GM12878 (cell line): ENCODE measurements around the gene LRTM2. TPM values are rescaled to one million over a fixed set of nuclear protein-coding genes. Genes with fewer than 3 reads are reported as not detected.

Experiments
- ATAC-seq: fragments of 200-7000 bp; cut with Tn5 transposase; 3 replicates; pipeline ENCODE4 v1.9.1; 2020; ENCODE audit warnings: mild to moderate bottlenecking, moderate library complexity
- BruUV-seq: library from RNA; stranded (reverse); fragments of 400-500 nt; replicated peaks from 2 replicates; lab custom pipeline; 2021; lab: Mats Ljungman, UMichigan
- CTCF ChIA-PET: fragments of 300-600 bp; sonication (Branson Sonifier 250); formaldehyde crosslinking; extraction: SDS; loops from one replicate; lab custom pipeline; 2021; ENCODE audit warnings: inconsistent platforms; lab: Yijun Ruan, JAX
- POLR2A ChIA-PET: fragments of 350-600 bp; formaldehyde crosslinking; extraction: SDS; loops from one replicate; lab custom pipeline; 2021; ENCODE audit warnings: inconsistent platforms; lab: Charles Lee
- RAD21 ChIA-PET: fragments of 300-600 bp; sonication (Branson Sonifier 250); formaldehyde crosslinking; loops from one replicate; lab custom pipeline; 2023; ENCODE audit warnings: antibody characterized with exemption; ENCODE audit not compliant: unreplicated experiment; lab: Charles Lee
- SMC1A ChIA-PET: fragments of 300-600 bp; sonication (Branson Sonifier 250); formaldehyde crosslinking; loops from one replicate; lab custom pipeline; 2023; ENCODE audit not compliant: unreplicated experiment, uncharacterized antibody; lab: Charles Lee
- DNase-seq: peaks from one replicate; pipeline ENCODE4 v3.0.0-alpha.2; 2011; ENCODE audit warnings: low read depth, low spot score
- FAIRE-seq: peaks from 3 replicates; lab custom pipeline; 2011; peaks lifted over from hg19 to GRCh38; lab: Jason Lieb, UNC
- H2AFZ ChIP-seq: 2 replicates; pipeline ENCODE4 v1.6.0; 2011; ENCODE audit warnings: low read depth, low read length, control low read depth; ENCODE audit not compliant: control insufficient read depth
- H3K27ac ChIP-seq: 2 replicates; pipeline ENCODE4 v1.5.1; 2011; ENCODE audit warnings: control low read depth; ENCODE audit not compliant: control insufficient read depth, insufficient read depth
- H3K27me3 ChIP-seq, 2 experiments: replicated peaks in 1 of 2; 2 replicates each; pipeline versions ENCODE4 v1.6.0 to v1.6.1; 2011; ENCODE audit warnings: low read length in 1 of 2; ENCODE audit not compliant: control insufficient read depth in 2 of 2, insufficient read depth in 2 of 2
- H3K36me3 ChIP-seq, 2 experiments: 2 replicates each; pipeline ENCODE4 v1.5.1; 2011; ENCODE audit warnings: low read length in 1 of 2; ENCODE audit not compliant: control insufficient read depth in 2 of 2, insufficient read depth in 2 of 2
- H3K4me1 ChIP-seq: 2 replicates; pipeline ENCODE4 v1.6.1; 2011; ENCODE audit warnings: mild to moderate bottlenecking, low read length, moderate library complexity, mixed read lengths; ENCODE audit not compliant: control insufficient read depth, insufficient read depth
- H3K4me2 ChIP-seq: 2 replicates; pipeline ENCODE4 v1.6.0; 2011; ENCODE audit warnings: control low read depth; ENCODE audit not compliant: control insufficient read depth, insufficient read depth
- H3K4me3 ChIP-seq: fragments of 200-600 bp; sonication (generic); 2 replicates; pipeline ENCODE4 v1.5.1; 2016
- H3K79me2 ChIP-seq: 2 replicates; pipeline ENCODE4 v1.6.0; 2011; ENCODE audit warnings: low read length; ENCODE audit not compliant: control insufficient read depth, insufficient read depth
- H3K9ac ChIP-seq: 2 replicates; pipeline ENCODE4 v1.8.0; 2011; ENCODE audit warnings: low read length, control low read depth, mixed read lengths; ENCODE audit not compliant: control insufficient read depth, insufficient read depth
- H3K9me3 ChIP-seq: replicated peaks from 3 replicates; pipeline ENCODE4 v1.5.1; 2011; ENCODE audit warnings: mild to moderate bottlenecking, low read length; ENCODE audit not compliant: control insufficient read depth, insufficient read depth
- H4K20me1 ChIP-seq: 2 replicates; pipeline ENCODE4 v1.6.0; 2011; ENCODE audit not compliant: control insufficient read depth, insufficient read depth
- CBX3 ChIP-seq: fragments of 200-600 bp; sonication (generic); IDR thresholded peaks from 2 replicates; pipeline ENCODE4 v1.6.1; 2016; ENCODE audit warnings: low read depth, borderline replicate concordance
- CBX5 ChIP-seq: sonication (generic); IDR thresholded peaks from 2 replicates; pipeline ENCODE4 v1.6.1; 2016; ENCODE audit warnings: low read depth, moderate library complexity, mild to moderate bottlenecking, inconsistent platforms
- CHD4 ChIP-seq: fragments of 200-600 bp; sonication (generic); IDR thresholded peaks from 2 replicates; pipeline ENCODE4 v1.6.1; 2016; ENCODE audit warnings: mild to moderate bottlenecking
- EED ChIP-seq: sonication (generic); IDR thresholded peaks from 2 replicates; pipeline ENCODE4 v1.6.1; 2016; ENCODE audit warnings: antibody characterized with exemption, low read depth
- ETV6 ChIP-seq, 2 experiments: fragments of 450-650 bp in 1 of 2; IDR thresholded peaks in 1 of 2; conservative IDR thresholded peaks in 1 of 2; 2 replicates each; pipeline ENCODE4 v1.6.1; 2014; ENCODE audit warnings: antibody characterized with exemption in 1 of 2, borderline replicate concordance in 1 of 2, low read depth in 1 of 2, mild to moderate bottlenecking in 1 of 2, moderate library complexity in 1 of 2
- IKZF1 ChIP-seq: fragments of 450-650 bp; conservative IDR thresholded peaks from 2 replicates; pipeline ENCODE4 v1.6.1; 2017; ENCODE audit warnings: antibody characterized with exemption, mild to moderate bottlenecking
- IKZF2 ChIP-seq, 2 experiments: fragments of 450-650 bp; IDR thresholded peaks; 2 replicates each; pipeline ENCODE4 v1.6.1; 2017; ENCODE audit warnings: mild to moderate bottlenecking in 2 of 2, moderate library complexity in 2 of 2
- IRF3 ChIP-seq: fragments of 450-650 bp; IDR thresholded peaks from 2 replicates; pipeline ENCODE4 v1.6.1; 2014; ENCODE audit warnings: mild to moderate bottlenecking
- KAT2A ChIP-seq: conservative IDR thresholded peaks from 2 replicates; pipeline ENCODE4 v1.6.1; 2011; ENCODE audit warnings: low read depth, low read length; ENCODE audit not compliant: control insufficient read depth
- MXI1 ChIP-seq: fragments of 150-350 bp; IDR thresholded peaks from 2 replicates; pipeline ENCODE4 v1.6.1; 2011; ENCODE audit warnings: low read depth, mild to moderate bottlenecking, inconsistent platforms, low read length, improper control_type of control experiment
- SREBF1 ChIP-seq: IDR thresholded peaks from 2 replicates; pipeline ENCODE4 v1.6.1; 2012; ENCODE audit warnings: mild to moderate bottlenecking, low read length
- STAT1 ChIP-seq: fragments of 450-650 bp; conservative IDR thresholded peaks from 2 replicates; pipeline ENCODE4 v1.6.1; 2014; ENCODE audit warnings: antibody characterized with exemption, mild to moderate bottlenecking
- STAT3 ChIP-seq: IDR thresholded peaks from 2 replicates; pipeline ENCODE4 v1.6.1; 2011; ENCODE audit warnings: low read depth, low read length, improper control_type of control experiment
- TCF3 ChIP-seq: IDR thresholded peaks from 2 replicates; pipeline ENCODE4 v1.6.1; 2012; ENCODE audit warnings: low read depth, mild to moderate bottlenecking, low read length, borderline replicate concordance; ENCODE audit not compliant: insufficient read depth
- USF2 ChIP-seq: IDR thresholded peaks from 2 replicates; pipeline ENCODE4 v1.6.1; 2011; ENCODE audit warnings: low read depth, low read length, improper control_type of control experiment, borderline replicate concordance
- WRNIP1 ChIP-seq: IDR thresholded peaks from 2 replicates; pipeline ENCODE4 v1.6.1; 2011; ENCODE audit warnings: low read depth, low read length, improper control_type of control experiment, borderline replicate concordance
- ZNF207 ChIP-seq: fragments of 450-650 bp; IDR thresholded peaks from 2 replicates; pipeline ENCODE4 v1.6.1; 2014; ENCODE audit warnings: antibody characterized with exemption, mild to moderate bottlenecking, borderline replicate concordance
- ZNF384 ChIP-seq: IDR thresholded peaks from 2 replicates; pipeline ENCODE4 v1.6.1; 2012; ENCODE audit warnings: low read depth, mild to moderate bottlenecking, low read length, improper control_type of control experiment, borderline replicate concordance
- WGBS: methylation state at CpG from one replicate; pipeline ENCODE4 v1.1.6; 2016; ENCODE audit warnings: low lambda C conversion rate; ENCODE audit not compliant: insufficient replicate concordance, insufficient coverage; ENCODE audit errors: missing lambda C conversion rate; 5-methylcytosine and 5-hydroxymethylcytosine counted together
- in situ Hi-C: fragments of 300-500 bp; cut with MboI; formaldehyde crosslinking; loops from 9 replicates; pipeline ENCODE4 v1.14.3; 2018; ENCODE audit warnings: mixed read lengths
- intact Hi-C: fragments of 100-400 bp; cut with micrococcal nuclease; formaldehyde crosslinking; loops from one replicate; pipeline ENCODE4 v1.14.2; 2022; ENCODE audit not compliant: unreplicated experiment
- polyA plus RNA-seq, 11 experiments: library from polyadenylated mRNA; depleted of rRNA in 4 of 11; unstranded in 6 of 11; stranded (reverse) in 5 of 11; fragments of >200 nt; fragmentation: Nextera tagmentation in 4 of 11; fragmentation: Illumina TruSeq in 1 of 11; extraction: Ambion mirVana in 4 of 11; extraction: Trizol in 1 of 11; gene quantifications; 1 replicate in 1 of 11; 2 replicates in 10 of 11; pipeline versions ENCODE4 v1.2.1 to v1.2.3, GENCODE V29; 2011 to 2016; ENCODE audit warnings: inconsistent platforms in 2 of 11, missing spikeins in 2 of 11, low read depth in 1 of 11
- total RNA-seq, 4 experiments: library from RNA; depleted of rRNA in 3 of 4; stranded (reverse); fragments of >200 nt in 3 of 4; fragmentation: Illumina TruSeq in 1 of 4; extraction: Trizol in 1 of 4; gene quantifications; 2 replicates each; pipeline versions ENCODE4 v1.2.1 to v1.2.3, GENCODE V29; 2013 to 2021
- TF ChIP-seq, protein P1 (sequence below): IDR thresholded peaks from 2 replicates; pipeline ENCODE4 v1.6.1; 2011; ENCODE audit warnings: borderline replicate concordance, low read depth, mild to moderate bottlenecking, moderate library complexity, mixed read lengths, low read length; ENCODE audit not compliant: insufficient read depth; ENCODE audit errors: extremely low read length

Gene LRTM2
- total and polyA plus RNA-seq, 10 of the 15 experiments (the other 5 are each of a cell fraction or from before 2014, with no cell fraction given): 0.05 TPM; not detected in 9

DNA sequence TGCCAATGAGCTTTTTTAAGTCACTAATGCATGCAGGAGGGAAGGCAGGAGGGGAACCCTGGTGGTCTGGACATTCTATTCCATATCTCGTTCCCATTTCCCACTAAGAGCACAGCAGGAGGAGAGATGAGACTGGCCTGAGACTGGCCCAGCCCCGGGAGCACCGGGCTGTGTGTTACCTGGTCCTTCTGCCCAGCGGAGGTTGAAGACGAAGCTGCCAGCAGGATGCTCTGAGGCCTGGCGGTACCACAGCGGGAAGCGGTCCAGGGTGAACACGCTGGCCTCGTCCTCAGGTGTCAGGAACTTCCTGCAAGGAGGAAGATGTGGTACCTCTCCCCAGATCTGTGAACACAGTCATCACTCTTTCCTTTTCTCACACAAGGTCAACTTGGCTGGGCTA lies 23.9 kb downstream of the LRTM2 start:
- in situ Hi-C loops (no loop called here), intact Hi-C loops (no loop called here)
- no peaks in the 10 kb centered on the region for H3K4me1 ChIP-seq
- H3K9ac ChIP-seq: no peak overlapping the region
- no peaks in the 10 kb centered on the region for H3K9me3 ChIP-seq
- DNase-seq (no peak), ATAC-seq (no peak), FAIRE-seq (no peak)
- ChIA-PET SMC1A (no interaction called here), CTCF (no interaction called here), POLR2A (no interaction called here), RAD21 (interaction anchor here (0.8 kb wide), 1 partner anchor 95 kb away, joined by 3 read pairs; no protein-coding TSS in a partner anchor)
- H4K20me1 ChIP-seq: no peaks in the 10 kb centered on the region
- H3K27me3 ChIP-seq: peaks cover 3 to 7% of the 10 kb centered on the region in 2 experiments
- 48% methylated on average over 10 of the region's 10 CpGs for WGBS
- H3K36me3 ChIP-seq: no peaks in the 10 kb centered on the region
- H3K27ac ChIP-seq: no peak overlapping the region
- no peak for TF ChIP-seq KAT2A
- no peak for TF ChIP-seq IKZF1
- no peak for TF ChIP-seq MXI1
- TF ChIP-seq STAT3: no peak
- TF ChIP-seq IKZF2 (IDR thresholded peaks at IDR 0.05): no peak
- no peak for TF ChIP-seq ZNF207
- no peak for TF ChIP-seq CHD4
- no peak for TF ChIP-seq WRNIP1
- TF ChIP-seq CBX3: no peak
- TF ChIP-seq, protein P1, sequence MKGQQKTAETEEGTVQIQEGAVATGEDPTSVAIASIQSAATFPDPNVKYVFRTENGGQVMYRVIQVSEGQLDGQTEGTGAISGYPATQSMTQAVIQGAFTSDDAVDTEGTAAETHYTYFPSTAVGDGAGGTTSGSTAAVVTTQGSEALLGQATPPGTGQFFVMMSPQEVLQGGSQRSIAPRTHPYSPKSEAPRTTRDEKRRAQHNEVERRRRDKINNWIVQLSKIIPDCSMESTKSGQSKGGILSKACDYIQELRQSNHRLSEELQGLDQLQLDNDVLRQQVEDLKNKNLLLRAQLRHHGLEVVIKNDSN: no peak
- no peak for TF ChIP-seq USF2
- no peak for TF ChIP-seq STAT1
- TF ChIP-seq ETV6 (conservative IDR thresholded peaks at IDR 0.05 in 1 of 2, IDR thresholded peaks at IDR 0.05 in 1 of 2; ENCODE audit: borderline replicate concordance in 1 of 2, low read depth in 1 of 2): no peak
- no peak for TF ChIP-seq EED
- TF ChIP-seq SREBF1: no peak
- TF ChIP-seq IRF3: no peak
- TF ChIP-seq ZNF384: no peak
- no peak for TF ChIP-seq TCF3
- TF ChIP-seq CBX5: no peak
- no peaks in the 10 kb centered on the region for H3K79me2 ChIP-seq
- no peak overlapping the region for H2AFZ ChIP-seq
- no peak overlapping the region for H3K4me2 ChIP-seq
- no TSS peak for BruUV-seq
- H3K4me3 ChIP-seq: no peak overlapping the region
